Left lung (tissue), 10 donors: ENCODE measurements around the gene NISCH. TPM values are rescaled to one million over a fixed set of nuclear protein-coding genes. Genes with fewer than 3 reads are reported as not detected.

Source experiments
- ATAC-seq: fragments of 200-7000 bp; cut with Tn5 transposase; one replicate; pipeline ENCODE4 v1.9.1; 2020; ENCODE audit warnings: moderate library complexity
- DNase-seq, 4 donors: peaks; one replicate each; pipeline ENCODE4 v3.0.0-alpha.2; 2013 to 2020
- H3K27ac ChIP-seq, 2 donors: fragments of 200-600 bp; sonication (generic) in 1 of 2; one replicate each; pipeline versions ENCODE4 v1.5.0 to v1.8.0; 2020 to 2021
- H3K27me3 ChIP-seq, 2 donors: fragments of 200-600 bp; sonication (generic) in 1 of 2; one replicate each; pipeline versions ENCODE4 v1.5.0 to v1.8.0; 2020 to 2021
- H3K36me3 ChIP-seq, 2 donors: fragments of 200-600 bp; sonication (generic) in 1 of 2; one replicate each; pipeline versions ENCODE4 v1.5.0 to v1.8.0; 2020 to 2021
- H3K4me1 ChIP-seq, 2 donors: fragments of 200-600 bp; one replicate each; pipeline ENCODE4 v1.8.0; 2021
- H3K4me3 ChIP-seq, 2 donors: fragments of 200-600 bp; sonication (generic) in 1 of 2; one replicate each; pipeline versions ENCODE4 v1.5.0 to v1.8.0; 2020 to 2021; ENCODE audit warnings: mild to moderate bottlenecking in 1 of 2
- H3K9me3 ChIP-seq, 2 donors: fragments of 200-600 bp; sonication (generic) in 1 of 2; one replicate each; pipeline versions ENCODE4 v1.5.0 to v1.8.0; 2020 to 2021
- CTCF ChIP-seq, 2 donors: fragments of 200-600 bp; sonication (generic) in 1 of 2; IDR thresholded peaks; one replicate each; pipeline versions ENCODE4 v1.5.0 to v1.8.0; 2021; ENCODE audit warnings: antibody characterized with exemption in 2 of 2
- intact Hi-C, 2 donors: fragments of 100-400 bp; cut with DNase I; formaldehyde crosslinking; loops; one replicate each; pipeline versions ENCODE4 v1.11.2 to v1.14.2; 2022
- polyA plus RNA-seq, 6 donors: library from polyadenylated mRNA; unstranded; fragments of 120-200 nt; gene quantifications; one replicate each; pipeline ENCODE4 v1.2.1, GENCODE V29; 2013; ENCODE audit not compliant: insufficient read length in 6 of 6
- total RNA-seq, 2 donors: library from RNA; stranded (reverse); fragmentation: NEBNext Ultra II Directional; extraction: Animal tissue kit (Norgen Biotek cat#: 25700); gene quantifications; one replicate each; pipeline ENCODE4 v1.2.1, GENCODE V29; 2021
- donor health status: DM: no; HTN: yes; CAD: no.
- donor health status: DM: no; HTN: no; CAD: no.

NISCH gene
- total and polyA plus RNA-seq, 8 donors: 72.6 to 178 (median 140) TPM

- ATAC-seq (no peak), DNase-seq (peak in 1 of 4 donors; percentile 77)
- Histone ChIP-seq H3K27me3 (no peaks in the 10 kb centered on the region), H3K9me3 (no peaks in the 10 kb centered on the region), H3K36me3 (peaks cover 0 to 90% of the 10 kb centered on the region in 2 donors), H3K27ac (no peak overlapping the region), H3K4me3 (no peak overlapping the region), H3K4me1 (peaks cover 0 to 4% of the 10 kb centered on the region in 2 donors)
- TF ChIP-seq CTCF (IDR thresholded peaks at IDR 0.05): peak in 1 of 2 donors; percentile 24
- intact Hi-C loops: no loop called here
Observed at GRCh38 chr3:52481819-52482521, 26.6 kb downstream of the NISCH start.

GRCh38 chr3:52483081-52483480, 27.7 kb downstream of the NISCH start:
- Histone ChIP-seq H3K4me3 (no peak overlapping the region), H3K4me1 (peaks cover 0 to 4% of the 10 kb centered on the region in 2 donors), H3K36me3 (peaks cover 0 to 90% of the 10 kb centered on the region in 2 donors), H3K27me3 (no peaks in the 10 kb centered on the region), H3K9me3 (no peaks in the 10 kb centered on the region), H3K27ac (peak overlapping the region in 1 of 2 donors; percentile 16)
- intact Hi-C loops: no loop called here
- ATAC-seq (no peak), DNase-seq (peak in 1 of 4 donors; percentile 76)
- no peak for TF ChIP-seq CTCF (IDR thresholded peaks at IDR 0.05)

GRCh38 chr3:52483577-52484381, 28.4 kb downstream of the NISCH start:
- DNase-seq: peak in 3 of 4 donors; percentile 22 to 53 (median 38)
- peaks cover 0 to 4% of the 10 kb centered on the region in 2 donors for H3K4me1 ChIP-seq
- peaks cover 0 to 90% of the 10 kb centered on the region in 2 donors for H3K36me3 ChIP-seq
- peak; percentile 17 for ATAC-seq
- H3K27ac ChIP-seq: peak overlapping the region; percentile 16 to 40
- H3K9me3 ChIP-seq: no peaks in the 10 kb centered on the region
- no peak for TF ChIP-seq CTCF (IDR thresholded peaks at IDR 0.05)
- H3K4me3 ChIP-seq: no peak overlapping the region
- H3K27me3 ChIP-seq: no peaks in the 10 kb centered on the region
- intact Hi-C loops: no loop called here

- peak overlapping the region in 1 of 2 donors; percentile 40 for H3K27ac ChIP-seq
- no peak for TF ChIP-seq CTCF (IDR thresholded peaks at IDR 0.05)
- ATAC-seq: no peak
Observed at GRCh38 chr3:52484680-52485461, 29.5 kb downstream of the NISCH start.

More at GRCh38 chr3:52484680-52485461, 29.5 kb downstream of the NISCH start:
- intact Hi-C loops: no loop called here
- no peak overlapping the region for H3K4me3 ChIP-seq
- peaks cover 0 to 90% of the 10 kb centered on the region in 2 donors for H3K36me3 ChIP-seq
- H3K27me3 ChIP-seq: no peaks in the 10 kb centered on the region
- DNase-seq: peak in 1 of 4 donors; percentile 29
- no peaks in the 10 kb centered on the region for H3K9me3 ChIP-seq
- H3K4me1 ChIP-seq: peaks cover 0 to 8% of the 10 kb centered on the region in 2 donors
